Transverse colon (tissue), 3 donors: Measurements from ENCODE around the gene CCBE1.

Experiments used
- CTCF ChIP-seq, 5 experiments: fragments of 200-600 bp in 3 of 5; fragments of 450-650 bp in 2 of 5; sonication (generic) in 3 of 5; IDR thresholded peaks; 1 replicate in 2 of 5; 2 replicates in 3 of 5; pipeline ENCODE4 v1.5.1; 2016 to 2017; ENCODE audit warnings: antibody characterized with exemption in 5 of 5, inconsistent platforms in 3 of 5, mild to moderate bottlenecking in 2 of 5, moderate library complexity in 1 of 5
- POLR2A ChIP-seq: fragments of 450-650 bp; IDR thresholded peaks from one replicate; pipeline ENCODE4 v1.6.1; 2016; ENCODE audit warnings: antibody characterized with exemption, mild to moderate bottlenecking, moderate library complexity

- TF ChIP-seq CTCF (IDR thresholded peaks at IDR 0.05): no peak
- no peak for TF ChIP-seq POLR2A
Observed at GRCh38 chr18:59674186-59674902, 22.9 kb downstream of the CCBE1 start.
